ENCODE results near the gene TCF23.

TCF23 gene

DNA sequence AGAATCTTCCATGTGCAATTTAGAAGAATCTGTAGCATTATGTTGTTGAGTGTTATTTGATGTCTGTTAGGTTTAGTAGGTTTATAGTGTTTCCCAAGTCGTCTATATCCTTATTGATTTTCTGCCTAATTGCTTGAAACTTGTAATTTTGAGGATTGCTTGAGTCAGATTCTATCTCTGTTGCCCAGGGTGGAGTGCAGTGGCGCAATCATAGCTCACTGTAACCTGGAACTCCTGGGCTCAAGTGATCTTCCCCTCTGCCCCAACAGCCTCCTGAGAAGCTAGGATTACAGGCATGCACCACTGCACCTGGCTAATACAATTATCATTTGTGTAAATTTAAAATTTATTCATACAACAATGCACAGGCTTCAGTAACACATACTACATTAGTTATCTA is 3.1 kb upstream of the TCF23 start:
- Histone ChIP-seq H3K27me3 (peaks cover 23% of the 10 kb centered on the region), H3K36me3 (no peaks in the 10 kb centered on the region), H3K9me3 (no peaks in the 10 kb centered on the region), H3K4me1 (ENCODE audit: control insufficient read depth in 1 of 2, insufficient read depth in 1 of 2, low read depth in 1 of 2, low read length in 1 of 2) (no peaks in the 10 kb centered on the region), H3K27ac (no peak overlapping the region), H3K4me3 (ENCODE audit: low read depth in 1 of 2, low read length in 1 of 2) (no peak overlapping the region)
- TF ChIP-seq, protein P1, sequence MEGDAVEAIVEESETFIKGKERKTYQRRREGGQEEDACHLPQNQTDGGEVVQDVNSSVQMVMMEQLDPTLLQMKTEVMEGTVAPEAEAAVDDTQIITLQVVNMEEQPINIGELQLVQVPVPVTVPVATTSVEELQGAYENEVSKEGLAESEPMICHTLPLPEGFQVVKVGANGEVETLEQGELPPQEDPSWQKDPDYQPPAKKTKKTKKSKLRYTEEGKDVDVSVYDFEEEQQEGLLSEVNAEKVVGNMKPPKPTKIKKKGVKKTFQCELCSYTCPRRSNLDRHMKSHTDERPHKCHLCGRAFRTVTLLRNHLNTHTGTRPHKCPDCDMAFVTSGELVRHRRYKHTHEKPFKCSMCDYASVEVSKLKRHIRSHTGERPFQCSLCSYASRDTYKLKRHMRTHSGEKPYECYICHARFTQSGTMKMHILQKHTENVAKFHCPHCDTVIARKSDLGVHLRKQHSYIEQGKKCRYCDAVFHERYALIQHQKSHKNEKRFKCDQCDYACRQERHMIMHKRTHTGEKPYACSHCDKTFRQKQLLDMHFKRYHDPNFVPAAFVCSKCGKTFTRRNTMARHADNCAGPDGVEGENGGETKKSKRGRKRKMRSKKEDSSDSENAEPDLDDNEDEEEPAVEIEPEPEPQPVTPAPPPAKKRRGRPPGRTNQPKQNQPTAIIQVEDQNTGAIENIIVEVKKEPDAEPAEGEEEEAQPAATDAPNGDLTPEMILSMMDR (IDR thresholded peaks at IDR 0.05), result no peak

DNA sequence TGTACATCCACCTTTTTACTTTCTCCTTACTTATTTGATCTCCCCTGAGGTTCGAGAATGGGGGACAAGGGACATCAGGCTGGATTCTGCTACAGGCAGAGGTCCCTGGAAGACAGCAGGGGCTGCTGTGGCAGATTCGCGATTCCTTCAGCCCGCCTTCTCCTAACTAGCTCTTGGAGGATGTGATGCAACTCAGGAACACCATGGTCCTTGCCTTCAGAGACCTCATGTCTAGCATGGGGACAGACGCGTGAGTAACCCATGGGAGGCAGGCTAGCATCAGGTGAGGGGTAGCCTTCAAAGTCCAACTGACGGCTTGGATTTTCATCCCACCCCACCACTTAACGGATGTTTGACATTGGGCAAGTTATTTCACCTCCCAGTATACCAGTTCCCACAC is 869 bp upstream of the TCF23 start:
- no peaks in the 10 kb centered on the region for H3K4me1 ChIP-seq (ENCODE audit: control insufficient read depth in 1 of 2, insufficient read depth in 1 of 2, low read depth in 1 of 2, low read length in 1 of 2)
- H3K36me3 ChIP-seq, result no peaks in the 10 kb centered on the region
- TF ChIP-seq, protein P1 (IDR thresholded peaks at IDR 0.05), result no peak
- peaks cover 13% of the 10 kb centered on the region for H3K27me3 ChIP-seq
- H3K4me3 ChIP-seq (ENCODE audit: low read depth in 1 of 2, low read length in 1 of 2), result no peak overlapping the region
- no peak overlapping the region for H3K27ac ChIP-seq
- no peaks in the 10 kb centered on the region for H3K9me3 ChIP-seq

DNA sequence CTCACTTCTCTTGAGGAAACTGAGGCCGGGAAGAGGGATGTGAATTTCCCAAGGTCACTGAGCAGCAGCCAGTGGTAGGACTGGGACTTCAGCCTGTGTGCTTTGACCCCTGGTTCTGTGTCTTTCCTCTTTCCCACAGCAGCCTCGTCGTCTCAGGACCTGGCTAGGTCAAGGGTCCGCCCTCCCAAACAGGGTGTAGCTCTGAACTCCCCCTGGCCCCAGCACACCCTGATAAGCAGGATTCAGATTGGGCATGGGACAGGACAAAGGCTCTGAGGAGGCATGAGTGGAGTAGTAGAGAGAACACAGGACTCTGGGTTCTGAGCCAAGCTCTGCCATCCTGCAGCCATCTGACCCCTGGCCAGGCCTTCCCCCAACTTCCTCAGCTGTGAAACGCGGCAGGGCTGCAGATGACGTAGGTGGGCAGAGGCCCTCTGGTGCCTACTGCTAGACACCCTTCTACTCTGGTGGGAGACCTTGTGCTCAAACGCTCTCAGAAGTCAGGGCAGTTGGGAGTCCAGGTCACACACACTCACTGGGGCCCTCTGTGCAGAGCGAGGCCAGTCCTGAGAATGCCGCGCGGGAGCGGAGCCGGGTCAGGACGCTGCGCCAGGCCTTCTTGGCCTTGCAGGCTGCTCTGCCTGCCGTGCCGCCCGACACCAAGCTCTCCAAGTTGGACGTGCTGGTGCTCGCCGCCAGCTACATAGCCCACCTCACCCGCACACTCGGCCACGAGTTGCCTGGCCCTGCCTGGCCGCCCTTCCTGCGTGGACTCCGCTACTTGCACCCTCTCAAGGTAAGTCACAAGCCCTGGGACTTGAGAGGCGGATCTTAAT is 984 bp downstream of the TCF23 start:
- H3K27ac ChIP-seq, result no peak overlapping the region
- H3K36me3 ChIP-seq, result no peaks in the 10 kb centered on the region
- TF ChIP-seq, protein P1 (IDR thresholded peaks at IDR 0.05), result no peak
- H3K9me3 ChIP-seq, result no peaks in the 10 kb centered on the region
- no peak overlapping the region for H3K4me3 ChIP-seq (ENCODE audit: low read depth in 1 of 2, low read length in 1 of 2)
- no peaks in the 10 kb centered on the region for H3K4me1 ChIP-seq (ENCODE audit: control insufficient read depth in 1 of 2, insufficient read depth in 1 of 2, low read depth in 1 of 2, low read length in 1 of 2)
- H3K27me3 ChIP-seq, result peaks cover 4% of the 10 kb centered on the region

GRCh38 chr2:27150639-27151230 is 1.9 kb downstream of the TCF23 start:
- TF ChIP-seq, protein P1 (IDR thresholded peaks at IDR 0.05), result no peak
- H3K4me3 ChIP-seq (ENCODE audit: low read depth in 1 of 2, low read length in 1 of 2), result no peak overlapping the region
- no peaks in the 10 kb centered on the region for H3K4me1 ChIP-seq (ENCODE audit: control insufficient read depth in 1 of 2, insufficient read depth in 1 of 2, low read depth in 1 of 2, low read length in 1 of 2)
- H3K9me3 ChIP-seq, result no peaks in the 10 kb centered on the region
- no peaks in the 10 kb centered on the region for H3K27me3 ChIP-seq
- H3K36me3 ChIP-seq, result no peaks in the 10 kb centered on the region
- no peak overlapping the region for H3K27ac ChIP-seq

- Histone ChIP-seq H3K4me1 (ENCODE audit: control insufficient read depth in 1 of 2, insufficient read depth in 1 of 2, low read depth in 1 of 2, low read length in 1 of 2) (no peaks in the 10 kb centered on the region), H3K4me3 (ENCODE audit: low read depth in 1 of 2, low read length in 1 of 2) (no peak overlapping the region), H3K27me3 (no peaks in the 10 kb centered on the region), H3K36me3 (no peaks in the 10 kb centered on the region), H3K9me3 (no peaks in the 10 kb centered on the region), H3K27ac (no peak overlapping the region)
- TF ChIP-seq, protein P1 (IDR thresholded peaks at IDR 0.05), result no peak
Observed at GRCh38 chr2:27152102-27152795, 3.4 kb downstream of the TCF23 start.

Data from neutrophil (primary cell).